Measurements from ENCODE around the gene RAG1.

DNA sequence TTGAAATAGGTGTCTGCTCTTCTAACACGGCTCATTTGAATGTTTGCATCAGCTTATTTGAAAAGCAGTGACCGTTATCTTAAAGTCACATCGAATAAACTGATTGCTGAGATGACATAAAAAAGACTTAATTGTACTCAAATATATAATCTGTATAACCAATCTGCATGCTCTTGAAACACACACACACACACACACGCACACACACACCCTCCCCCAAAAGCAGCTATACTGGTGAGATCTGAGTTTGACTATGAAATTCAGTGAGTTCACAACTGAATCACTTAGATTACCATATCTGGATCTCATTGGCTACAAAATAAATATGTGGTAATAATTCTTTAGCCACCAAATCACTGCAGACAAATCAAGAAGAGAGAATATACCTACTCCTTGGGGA, 22.7 kb downstream of the RAG1 start:
- no peak for TF ChIP-seq CTCF (optimal IDR thresholded peaks at IDR 0.05 in 1 of 3, IDR thresholded peaks at IDR 0.05 in 1 of 3, conservative IDR thresholded peaks at IDR 0.05 in 1 of 3; ENCODE audit: extremely low read depth in 1 of 3, insufficient read depth in 2 of 3, low read length in 3 of 3)
- TF ChIP-seq EZH2 (IDR thresholded peaks at IDR 0.05; ENCODE audit: low read length) = no peak
